Muscle layer of colon (tissue), 2 donors: ENCODE data around the gene SCN8A.
"Not testable (repeated sequence)": the region's sequence is repeated elsewhere in the genome, so short reads cannot be mapped to it uniquely, and the experiment has no call there.

Source experiments
- H3K27ac ChIP-seq: one replicate; pipeline ENCODE4 v1.7.0; 2013; ENCODE audit warnings: low read depth, mild to moderate bottlenecking, low read length, moderate library complexity
- H3K27me3 ChIP-seq, 2 donors: one replicate each; pipeline ENCODE4 v1.7.0; 2013; ENCODE audit warnings: low read length in 2 of 2, mild to moderate bottlenecking in 2 of 2; ENCODE audit not compliant: insufficient read depth in 2 of 2, control insufficient read depth in 1 of 2
- H3K36me3 ChIP-seq: one replicate; pipeline ENCODE4 v1.7.0; 2013; ENCODE audit warnings: mild to moderate bottlenecking, low read length; ENCODE audit not compliant: insufficient read depth
- H3K4me1 ChIP-seq: one replicate; pipeline ENCODE4 v1.7.0; 2013; ENCODE audit warnings: mild to moderate bottlenecking, low read length; ENCODE audit not compliant: insufficient read depth
- H3K4me3 ChIP-seq, 2 donors: one replicate each; pipeline ENCODE4 v1.7.0; 2013; ENCODE audit warnings: low read length in 2 of 2, low read depth in 1 of 2, mild to moderate bottlenecking in 1 of 2, moderate library complexity in 1 of 2
- H3K9ac ChIP-seq: one replicate; pipeline ENCODE4 v1.7.0; 2013; ENCODE audit warnings: low read length
- H3K9me3 ChIP-seq: one replicate; pipeline ENCODE4 v1.7.0; 2013; ENCODE audit warnings: mild to moderate bottlenecking, low read length
- donor health status: abdominal sarcoma.
- donor health status: Adenocarcinoma of cecum.

Gene SCN8A

DNA sequence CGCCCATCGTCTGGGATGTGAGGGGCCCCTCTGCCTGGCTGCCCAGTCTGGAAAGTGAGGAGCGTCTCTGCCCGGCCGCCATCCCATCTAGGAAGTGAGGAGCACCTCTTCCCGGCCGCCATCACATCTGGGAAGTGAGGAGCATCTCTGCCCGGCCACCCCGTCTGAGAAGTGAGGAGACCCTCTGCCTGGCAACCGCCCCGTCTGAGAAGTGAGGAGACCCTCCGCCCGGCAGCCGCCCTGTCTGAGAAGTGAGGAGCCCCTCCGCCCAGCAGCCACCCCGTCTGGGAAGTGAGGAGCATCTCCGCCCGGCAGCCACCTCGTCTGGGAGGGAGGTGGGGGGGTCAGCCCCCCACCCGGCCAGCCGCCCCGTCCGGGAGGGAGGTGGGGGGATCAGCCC, 53.7 kb downstream of the SCN8A start:
- not testable (repeated sequence) for H3K27ac ChIP-seq, H3K9ac ChIP-seq, H3K4me3 ChIP-seq, H3K27me3 ChIP-seq, H3K4me1 ChIP-seq, H3K9me3 ChIP-seq, H3K36me3 ChIP-seq

DNA sequence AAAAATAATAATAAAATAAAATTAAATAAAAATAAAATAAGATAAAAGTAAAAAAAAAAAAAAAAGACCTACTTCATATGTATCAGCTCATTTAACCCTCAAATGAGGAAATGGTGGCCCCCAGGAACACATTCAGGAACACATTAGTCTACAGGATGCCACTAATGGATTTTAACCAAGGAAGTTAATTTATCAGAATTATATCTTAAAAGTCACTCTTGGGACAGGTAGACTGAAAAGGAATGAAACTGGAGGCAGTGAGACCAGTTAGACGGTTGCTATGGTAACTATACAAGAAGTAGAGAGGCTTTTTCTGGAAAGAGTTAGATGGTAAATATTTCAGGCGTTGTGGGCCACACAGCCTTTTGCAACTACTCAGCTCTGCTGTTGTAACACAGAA, 54.9 kb downstream of the SCN8A start:
- Histone ChIP-seq H3K9ac (no peak overlapping the region), H3K4me3 (no peak overlapping the region), H3K27me3 (no peaks in the 10 kb centered on the region), H3K9me3 (no peaks in the 10 kb centered on the region), H3K36me3 (no peaks in the 10 kb centered on the region), H3K4me1 (no peaks in the 10 kb centered on the region), H3K27ac (no peak overlapping the region)

DNA sequence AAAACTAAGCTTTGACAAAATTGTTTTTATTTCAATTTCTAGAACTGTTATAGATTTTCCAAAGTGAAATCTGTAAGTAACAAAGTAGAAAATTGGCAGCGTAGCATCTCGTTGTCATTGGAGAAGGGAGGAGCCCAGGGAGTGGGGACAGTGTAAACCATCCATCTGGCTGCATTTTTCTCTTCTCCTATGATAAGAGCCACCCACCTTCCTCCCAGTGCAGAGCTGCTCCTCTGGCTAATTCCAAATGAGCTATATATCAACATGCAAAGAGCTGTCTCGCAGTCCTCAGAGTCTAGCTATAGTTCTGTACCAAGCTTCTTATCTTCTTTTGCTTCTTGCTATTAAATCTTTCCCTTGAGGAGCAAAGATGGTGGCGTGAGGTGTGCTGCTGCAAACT, 56.6 kb downstream of the SCN8A start:
- H3K27ac ChIP-seq, result no peak overlapping the region
- no peaks in the 10 kb centered on the region for H3K36me3 ChIP-seq
- no peak overlapping the region for H3K9ac ChIP-seq
- H3K4me1 ChIP-seq, result no peaks in the 10 kb centered on the region
- no peaks in the 10 kb centered on the region for H3K9me3 ChIP-seq
- no peaks in the 10 kb centered on the region for H3K27me3 ChIP-seq
- H3K4me3 ChIP-seq, result no peak overlapping the region

DNA sequence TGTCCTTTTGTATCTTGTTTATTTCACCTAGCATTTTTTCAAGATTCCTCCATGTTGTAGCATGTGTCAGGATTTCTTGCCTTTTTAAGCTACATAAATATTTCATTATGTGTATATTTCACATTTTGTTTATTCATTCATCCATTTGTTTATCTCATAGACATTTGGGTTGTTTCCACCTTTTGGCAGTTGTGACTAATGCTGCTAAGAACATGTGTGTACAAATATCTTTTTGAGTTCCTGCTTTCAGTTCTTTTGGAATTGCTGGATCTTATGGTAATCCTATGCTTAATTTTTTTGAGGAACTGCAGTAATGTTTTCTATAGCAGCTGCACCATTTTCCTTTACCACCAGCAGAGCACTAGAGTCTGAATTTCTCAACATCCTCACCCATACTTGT, 62.4 kb downstream of the SCN8A start:
- Histone ChIP-seq H3K9ac (no peak overlapping the region), H3K27me3 (no peaks in the 10 kb centered on the region), H3K27ac (no peak overlapping the region)

DNA sequence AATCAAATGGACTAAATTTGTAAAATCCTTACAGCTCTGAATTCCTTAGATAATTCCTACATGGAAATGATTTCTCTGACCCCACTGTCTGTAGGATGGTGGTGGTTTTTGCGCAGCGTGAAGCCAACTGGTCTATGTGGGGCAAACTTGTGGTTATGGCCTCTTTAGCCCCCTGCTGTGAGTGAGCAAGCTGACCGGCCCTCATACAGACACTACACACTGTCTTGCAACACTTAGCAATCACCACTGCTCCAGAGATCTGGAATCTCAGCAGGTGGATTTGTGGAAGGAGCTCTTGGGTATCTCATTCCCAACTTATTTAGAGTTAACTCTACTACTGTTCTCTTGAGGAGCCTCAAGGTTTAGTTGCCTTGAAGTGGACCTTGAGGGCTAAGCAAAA, 70.2 kb downstream of the SCN8A start:
- Histone ChIP-seq H3K9ac (no peak overlapping the region), H3K4me3 (no peak overlapping the region), H3K27me3 (no peaks in the 10 kb centered on the region), H3K9me3 (no peaks in the 10 kb centered on the region), H3K36me3 (no peaks in the 10 kb centered on the region), H3K27ac (no peak overlapping the region), H3K4me1 (no peaks in the 10 kb centered on the region)

More for the DNA sequence above, 62.4 kb downstream of the SCN8A start:
- Histone ChIP-seq H3K9me3 (no peaks in the 10 kb centered on the region), H3K36me3 (no peaks in the 10 kb centered on the region), H3K4me3 (no peak overlapping the region), H3K4me1 (no peaks in the 10 kb centered on the region)

DNA sequence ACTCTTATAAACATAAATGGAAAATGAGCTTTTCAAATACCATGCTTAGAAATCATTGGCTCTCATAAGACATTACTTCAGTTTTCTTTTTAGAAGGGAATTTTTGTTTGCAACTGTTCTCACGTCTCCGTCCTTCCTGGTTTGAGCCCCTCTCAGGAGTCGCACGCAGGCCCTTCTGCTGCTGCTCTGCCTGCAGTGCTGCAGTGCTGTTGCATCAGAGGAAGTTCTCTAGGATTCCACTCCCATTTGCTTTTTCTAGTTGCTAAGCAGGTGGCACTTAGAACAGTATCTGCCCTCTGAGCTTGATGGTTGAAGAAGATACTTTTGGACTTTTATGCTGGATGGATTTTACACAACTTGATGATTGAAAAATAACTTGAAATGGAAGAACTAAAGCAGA, 70.8 kb downstream of the SCN8A start:
- no peak overlapping the region for H3K4me3 ChIP-seq
- no peaks in the 10 kb centered on the region for H3K4me1 ChIP-seq
- H3K36me3 ChIP-seq, result no peaks in the 10 kb centered on the region
- H3K27me3 ChIP-seq, result no peaks in the 10 kb centered on the region
- no peak overlapping the region for H3K27ac ChIP-seq
- H3K9ac ChIP-seq, result no peak overlapping the region
- H3K9me3 ChIP-seq, result no peaks in the 10 kb centered on the region

DNA sequence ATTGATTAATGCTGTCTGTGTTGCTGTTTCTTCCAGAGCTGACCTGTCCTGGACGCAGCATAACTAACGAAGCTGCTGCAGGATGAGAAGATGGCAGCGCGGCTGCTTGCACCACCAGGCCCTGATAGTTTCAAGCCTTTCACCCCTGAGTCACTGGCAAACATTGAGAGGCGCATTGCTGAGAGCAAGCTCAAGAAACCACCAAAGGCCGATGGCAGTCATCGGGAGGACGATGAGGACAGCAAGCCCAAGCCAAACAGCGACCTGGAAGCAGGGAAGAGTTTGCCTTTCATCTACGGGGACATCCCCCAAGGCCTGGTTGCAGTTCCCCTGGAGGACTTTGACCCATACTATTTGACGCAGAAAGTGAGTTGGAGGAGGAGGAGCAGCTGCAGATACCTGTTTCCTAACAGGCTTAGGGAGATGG, 71.7 kb downstream of the SCN8A start:
- H3K4me1 ChIP-seq, result no peaks in the 10 kb centered on the region
- H3K27ac ChIP-seq, result no peak overlapping the region
- H3K9me3 ChIP-seq, result no peaks in the 10 kb centered on the region
- H3K27me3 ChIP-seq, result no peaks in the 10 kb centered on the region
- H3K9ac ChIP-seq, result no peak overlapping the region
- no peak overlapping the region for H3K4me3 ChIP-seq
- no peaks in the 10 kb centered on the region for H3K36me3 ChIP-seq

DNA sequence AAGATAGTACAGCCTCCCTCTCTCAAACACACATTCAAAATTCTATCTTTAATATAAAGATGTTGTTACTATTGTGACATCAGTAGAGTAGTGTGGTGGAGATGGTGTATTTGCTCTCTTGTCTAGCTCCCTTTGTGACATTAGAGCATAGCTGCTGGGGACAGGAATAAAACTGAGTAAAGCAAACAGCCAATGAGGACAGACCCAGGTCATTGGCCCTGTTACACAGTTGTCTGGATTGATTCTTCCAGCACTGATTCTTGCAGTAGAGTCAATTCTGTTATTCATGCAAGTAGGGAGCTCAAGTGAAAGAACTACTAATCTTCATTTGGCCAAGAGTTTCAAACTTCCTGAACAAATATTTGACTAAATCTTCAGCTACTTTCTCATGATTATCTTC, 72.4 kb downstream of the SCN8A start:
- Histone ChIP-seq H3K36me3 (no peaks in the 10 kb centered on the region), H3K4me1 (no peaks in the 10 kb centered on the region), H3K9me3 (no peaks in the 10 kb centered on the region), H3K4me3 (no peak overlapping the region), H3K27ac (no peak overlapping the region), H3K9ac (no peak overlapping the region), H3K27me3 (no peaks in the 10 kb centered on the region)

DNA sequence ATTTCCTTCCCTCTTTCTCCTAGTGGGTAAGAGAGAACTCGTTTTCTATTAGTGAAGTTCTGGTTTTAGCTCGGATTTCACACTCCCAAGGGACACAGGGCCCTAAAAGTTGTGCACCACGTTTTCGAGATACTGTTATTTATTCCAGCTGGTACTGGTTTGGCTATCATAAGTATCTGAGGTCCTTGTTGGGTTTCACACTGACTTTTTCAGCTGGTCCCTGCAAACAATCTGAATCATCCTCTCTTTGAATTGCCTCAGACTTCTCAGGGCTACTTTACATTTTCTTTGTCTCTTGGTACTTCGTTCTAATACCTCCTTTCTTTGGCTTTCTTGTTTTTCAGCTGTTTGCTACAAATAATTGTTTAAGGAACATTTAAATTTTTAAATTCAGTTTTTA, 75.7 kb downstream of the SCN8A start:
- H3K9me3 ChIP-seq, result no peaks in the 10 kb centered on the region
- H3K4me1 ChIP-seq, result no peaks in the 10 kb centered on the region
- H3K9ac ChIP-seq, result no peak overlapping the region
- H3K27me3 ChIP-seq, result no peaks in the 10 kb centered on the region
- H3K36me3 ChIP-seq, result no peaks in the 10 kb centered on the region
- no peak overlapping the region for H3K27ac ChIP-seq
- no peak overlapping the region for H3K4me3 ChIP-seq

DNA sequence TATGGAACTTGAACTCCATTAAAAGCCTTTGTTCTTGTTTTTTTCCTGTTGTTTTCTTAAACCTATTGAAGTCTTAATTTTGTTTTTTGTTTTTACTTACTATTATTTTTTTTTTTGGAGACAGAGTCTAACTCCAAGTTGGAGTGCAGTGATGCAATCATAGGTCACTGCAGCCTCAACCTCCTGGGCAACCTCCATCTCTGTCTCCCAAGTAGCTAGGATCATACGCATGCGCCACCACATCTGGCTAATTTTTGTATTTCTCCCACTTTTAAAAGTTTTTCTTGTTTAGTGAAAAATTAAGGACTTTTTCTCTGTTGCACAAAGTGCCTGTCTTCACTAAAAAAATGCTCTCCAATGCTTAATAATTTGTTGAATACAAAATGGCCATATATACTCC, 76.2 kb downstream of the SCN8A start:
- Histone ChIP-seq H3K27me3 (no peaks in the 10 kb centered on the region), H3K36me3 (no peaks in the 10 kb centered on the region), H3K27ac (no peak overlapping the region), H3K4me3 (no peak overlapping the region), H3K9ac (no peak overlapping the region), H3K9me3 (no peaks in the 10 kb centered on the region), H3K4me1 (no peaks in the 10 kb centered on the region)

DNA sequence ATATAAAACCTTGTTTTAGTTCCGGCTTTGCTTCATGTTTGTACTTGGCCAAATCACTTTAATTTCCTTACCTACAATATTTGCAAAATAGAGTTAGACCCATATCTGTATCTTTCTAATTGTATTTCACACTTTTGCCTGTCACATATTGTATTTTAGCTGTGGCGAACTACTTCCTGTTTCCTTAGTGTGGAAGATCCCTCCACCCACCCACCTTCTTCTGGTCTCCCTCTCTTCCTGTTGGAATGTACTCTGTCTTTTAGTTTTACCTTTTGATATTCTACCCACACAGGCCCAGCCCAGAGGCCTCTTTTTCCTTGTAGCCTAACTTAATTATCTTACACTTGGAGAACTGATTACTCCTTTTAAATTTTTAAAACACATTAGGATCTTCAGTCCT, 78.2 kb downstream of the SCN8A start:
- Histone ChIP-seq H3K4me1 (no peaks in the 10 kb centered on the region), H3K9ac (no peak overlapping the region), H3K27ac (no peak overlapping the region), H3K27me3 (no peaks in the 10 kb centered on the region), H3K9me3 (no peaks in the 10 kb centered on the region), H3K4me3 (no peak overlapping the region), H3K36me3 (no peaks in the 10 kb centered on the region)

DNA sequence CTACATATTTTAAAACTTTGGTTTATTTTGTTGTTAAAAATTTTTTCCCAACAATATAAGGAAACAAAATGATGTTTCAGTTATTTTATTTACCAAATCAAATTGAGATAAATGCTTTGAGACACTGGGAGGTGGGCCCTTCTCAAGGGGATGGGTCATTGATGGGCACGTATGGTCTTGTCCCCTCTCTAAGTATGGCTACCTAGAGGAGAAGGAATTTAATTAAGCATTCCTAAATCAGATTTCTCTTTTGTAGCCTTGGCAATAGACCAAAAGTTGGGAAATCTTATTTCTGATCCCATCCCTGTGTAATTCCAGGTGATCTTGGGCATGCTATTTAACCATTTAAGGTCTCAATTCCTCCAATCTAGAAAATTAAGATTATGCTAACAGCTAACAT, 79.0 kb downstream of the SCN8A start:
- Histone ChIP-seq H3K4me3 (no peak overlapping the region), H3K9me3 (no peaks in the 10 kb centered on the region), H3K36me3 (no peaks in the 10 kb centered on the region), H3K27ac (no peak overlapping the region), H3K4me1 (no peaks in the 10 kb centered on the region), H3K27me3 (no peaks in the 10 kb centered on the region), H3K9ac (no peak overlapping the region)
